Ecto neural progenitor cell (in vitro differentiated cells): ENCODE data around the gene DNMBP.
"Not testable (repeated sequence)": the region's sequence is repeated elsewhere in the genome, so short reads cannot be mapped to it uniquely, and the experiment has no call there.

Experiments used
- DNase-seq: peaks from one replicate; pipeline ENCODE4 v3.0.0-alpha.2; 2018; ENCODE audit warnings: low spot score

DNMBP gene

DNA sequence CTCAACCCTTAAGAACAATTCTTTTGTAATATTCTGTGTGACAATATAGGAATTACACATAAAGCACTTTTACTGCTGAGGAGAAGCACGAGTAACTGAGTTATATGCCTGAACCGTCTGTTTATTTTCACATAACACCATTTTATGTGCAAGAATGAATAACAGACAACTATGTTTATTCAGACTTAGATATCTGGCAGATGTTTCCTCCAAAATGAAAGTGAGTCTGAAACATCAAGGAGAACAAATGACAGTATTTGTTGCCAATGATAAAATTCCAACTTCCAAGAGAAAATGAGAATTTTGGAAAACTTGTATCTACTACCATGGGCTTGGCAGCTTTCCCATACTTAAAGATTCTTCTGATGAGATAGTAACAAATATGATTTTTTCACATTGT, 51.4 kb downstream of the DNMBP start:
- DNase-seq = no peak

DNA sequence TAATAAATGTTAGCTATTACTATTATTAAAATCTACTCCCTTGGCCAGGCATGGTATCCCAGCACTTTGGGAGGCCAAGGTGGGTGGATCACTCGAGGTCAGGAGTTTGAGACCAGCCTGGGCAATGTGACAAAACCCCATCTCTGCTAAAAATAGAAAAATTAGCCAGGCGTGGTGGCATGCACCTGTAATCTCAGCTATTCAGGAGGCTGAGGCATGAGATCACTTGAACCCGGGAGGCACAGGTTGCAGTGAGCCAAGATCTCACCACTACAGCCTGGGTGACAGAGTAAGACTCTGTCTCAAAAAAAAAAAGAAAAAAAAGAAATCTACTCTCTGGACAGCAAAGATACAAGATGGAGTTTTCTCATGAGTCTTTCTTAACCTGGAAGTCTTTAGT, 56.2 kb downstream of the DNMBP start:
- DNase-seq = not testable (repeated sequence)

DNA sequence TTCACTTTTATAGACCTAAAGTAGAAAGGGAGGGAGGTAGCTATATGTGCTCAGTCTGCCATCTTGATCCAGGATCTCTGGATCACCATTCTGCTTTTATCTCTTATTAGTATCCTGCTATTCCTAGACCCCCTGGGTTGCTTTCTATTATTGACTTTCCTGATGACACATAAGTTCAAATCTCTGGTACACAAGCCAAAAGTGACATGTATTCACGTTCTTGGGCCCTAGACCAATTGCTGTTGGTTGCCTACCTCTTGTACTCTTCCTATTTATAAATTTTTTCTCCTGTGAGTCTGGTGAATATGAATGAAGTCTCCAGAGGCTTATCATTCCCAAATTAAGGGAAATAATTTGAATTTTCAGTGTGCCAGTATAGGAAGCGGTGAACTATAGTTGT, 56.9 kb downstream of the DNMBP start:
- DNase-seq = no peak

GRCh38 chr10:99946051-99946450, 63.7 kb downstream of the DNMBP start:
- DNase-seq = not testable (repeated sequence)

GRCh38 chr10:99945263-99945662, 64.5 kb downstream of the DNMBP start:
- no peak for DNase-seq

DNA sequence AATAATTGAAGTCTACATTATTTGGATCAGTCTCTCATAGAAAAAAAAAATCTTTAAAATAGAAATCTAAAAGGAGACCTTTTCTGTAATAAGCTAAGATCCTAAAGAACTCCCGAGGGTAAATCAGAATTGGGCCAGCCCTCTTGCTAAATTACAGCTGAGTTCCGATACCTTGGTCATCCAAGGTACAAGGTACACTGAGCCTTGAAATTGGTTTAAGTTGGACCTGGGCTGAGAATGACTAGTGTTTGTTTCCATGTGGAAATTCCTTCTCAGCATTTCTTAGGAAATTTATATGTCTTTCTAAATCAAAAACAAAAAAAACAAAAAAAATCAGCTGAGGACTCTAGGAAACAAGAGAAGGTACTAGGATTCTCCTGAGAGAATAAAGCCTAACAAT, 64.9 kb downstream of the DNMBP start:
- DNase-seq = no peak

DNA sequence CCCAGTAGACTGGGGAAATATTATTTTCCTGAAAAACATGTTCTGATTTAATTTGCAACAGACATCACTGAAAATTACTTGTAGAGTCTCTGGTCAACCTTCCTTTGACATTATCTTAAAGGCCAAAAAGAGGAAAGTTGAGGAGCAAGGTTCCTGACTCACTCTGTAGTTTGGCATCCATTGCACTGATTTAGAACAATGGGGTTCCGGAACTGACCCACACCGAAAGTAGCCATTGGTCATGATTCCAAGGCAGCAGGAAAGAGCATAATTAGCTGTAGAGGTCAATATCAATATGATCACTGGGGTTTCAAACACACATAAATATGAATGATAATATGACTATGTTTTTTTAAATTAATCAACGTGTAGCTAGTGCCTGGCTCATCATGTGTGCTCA, 65.8 kb downstream of the DNMBP start:
- DNase-seq = no peak

DNA sequence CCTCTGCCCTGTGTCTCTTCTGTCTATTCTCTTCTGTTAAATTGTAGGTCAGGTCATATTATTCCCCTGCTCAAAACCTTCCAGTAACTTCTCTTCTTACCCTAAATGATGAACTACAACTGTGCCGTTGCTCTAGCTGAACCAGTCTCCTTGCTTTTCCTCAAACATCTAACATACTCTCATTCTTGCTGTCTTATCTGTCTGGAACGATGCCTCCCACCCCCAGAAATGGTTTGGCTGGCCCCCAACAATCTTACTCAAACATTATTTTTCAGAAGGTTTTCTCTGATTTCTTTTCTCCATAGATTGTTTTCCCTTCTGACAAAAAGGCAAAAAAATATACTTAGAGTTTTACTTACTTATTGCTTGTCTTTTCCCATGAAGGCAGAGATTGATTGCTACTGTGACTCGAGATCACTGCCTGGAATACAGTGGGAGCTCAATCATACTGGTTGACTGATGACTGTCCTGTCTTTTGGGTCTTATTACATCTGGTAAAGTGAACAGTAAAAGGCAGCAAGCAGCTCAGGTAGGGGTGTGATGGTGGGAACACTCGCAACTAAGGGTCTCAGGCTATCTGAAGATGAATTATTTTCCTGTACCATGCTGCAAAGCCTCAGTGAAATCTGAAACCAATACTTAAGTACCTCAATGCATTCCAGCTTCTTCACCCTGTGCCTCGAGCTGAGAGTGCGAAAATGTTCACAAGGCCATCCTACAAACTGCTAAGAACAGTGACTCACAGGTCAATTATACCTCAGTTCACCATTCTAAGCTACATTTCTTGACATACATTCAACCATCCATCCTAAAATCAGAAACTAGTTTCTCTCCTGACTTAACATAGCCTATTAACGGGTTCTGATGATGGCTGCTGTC, 67.6 kb downstream of the DNMBP start:
- DNase-seq = no peak

DNA sequence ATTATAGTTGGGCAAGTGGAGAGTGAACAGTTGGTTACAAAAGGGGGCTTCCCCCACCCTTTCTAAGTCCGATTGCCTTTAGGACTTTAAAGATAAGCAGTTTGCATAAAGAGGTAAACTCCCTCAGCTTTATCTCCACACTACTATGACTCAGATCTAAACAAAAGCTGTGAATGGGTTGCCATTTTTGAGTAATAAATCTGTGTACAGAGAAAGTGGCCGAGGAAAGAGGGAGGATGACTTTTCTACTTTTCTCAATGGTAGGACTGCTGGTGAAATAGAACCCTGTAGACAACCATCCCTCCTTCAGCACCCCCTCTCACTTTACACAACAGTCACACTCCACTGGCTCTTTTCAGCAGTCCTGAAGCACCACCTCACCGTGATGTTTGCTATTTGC, 71.2 kb downstream of the DNMBP start:
- no peak for DNase-seq

DNA sequence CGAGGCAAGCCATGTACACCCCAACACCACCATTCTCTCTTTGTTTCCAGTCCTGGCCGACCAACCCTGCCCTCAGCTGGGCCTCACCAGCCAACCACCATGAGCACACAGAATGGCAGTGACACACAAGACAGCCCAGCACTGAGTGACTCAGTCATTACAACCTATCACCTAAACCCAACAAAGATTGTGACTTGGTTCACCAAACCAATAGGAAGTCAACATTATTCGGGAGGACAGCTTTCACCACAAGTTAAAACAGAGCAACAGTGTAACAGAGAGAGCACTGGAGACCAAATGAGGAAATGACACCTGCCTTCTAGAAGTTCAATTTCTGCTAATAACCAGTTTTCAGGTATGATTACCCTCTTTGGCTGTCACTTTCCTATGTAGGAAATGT, 72.1 kb downstream of the DNMBP start:
- DNase-seq = no peak

DNA sequence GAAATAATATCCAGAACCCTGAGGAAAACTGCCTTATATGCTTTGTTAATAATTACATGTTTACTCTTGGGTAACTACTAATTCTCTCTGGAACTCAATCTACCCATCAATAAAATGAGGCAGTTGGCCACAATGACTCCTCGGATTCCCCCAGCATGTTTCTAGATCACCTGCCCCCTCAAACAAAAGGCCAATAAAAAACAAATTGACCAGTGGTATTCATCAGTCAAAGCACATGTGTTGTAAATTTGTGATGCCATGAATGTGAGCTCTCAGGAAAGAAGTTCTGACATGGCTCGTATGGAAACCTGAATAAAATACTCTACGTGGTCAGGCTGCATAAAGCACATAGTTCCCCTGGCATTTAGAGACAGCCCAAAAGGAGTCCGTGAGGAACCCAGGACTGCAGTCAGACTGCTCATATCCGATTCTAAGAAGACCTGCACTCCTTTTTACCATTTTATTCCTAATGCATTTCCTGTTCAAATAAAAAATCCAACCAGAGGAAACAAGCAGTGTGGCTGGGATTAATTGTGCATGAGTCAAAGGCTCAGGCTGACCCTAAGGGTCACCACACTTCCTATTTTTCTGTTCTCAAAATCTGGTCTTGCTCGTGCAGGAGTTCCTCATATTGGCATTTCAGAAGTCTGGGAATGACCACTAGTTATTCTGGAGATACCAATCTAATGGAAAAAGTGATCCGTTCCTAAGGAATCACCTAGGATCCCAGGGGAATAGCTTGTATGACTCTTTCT, 77.4 kb downstream of the DNMBP start:
- not testable (repeated sequence) for DNase-seq

DNA sequence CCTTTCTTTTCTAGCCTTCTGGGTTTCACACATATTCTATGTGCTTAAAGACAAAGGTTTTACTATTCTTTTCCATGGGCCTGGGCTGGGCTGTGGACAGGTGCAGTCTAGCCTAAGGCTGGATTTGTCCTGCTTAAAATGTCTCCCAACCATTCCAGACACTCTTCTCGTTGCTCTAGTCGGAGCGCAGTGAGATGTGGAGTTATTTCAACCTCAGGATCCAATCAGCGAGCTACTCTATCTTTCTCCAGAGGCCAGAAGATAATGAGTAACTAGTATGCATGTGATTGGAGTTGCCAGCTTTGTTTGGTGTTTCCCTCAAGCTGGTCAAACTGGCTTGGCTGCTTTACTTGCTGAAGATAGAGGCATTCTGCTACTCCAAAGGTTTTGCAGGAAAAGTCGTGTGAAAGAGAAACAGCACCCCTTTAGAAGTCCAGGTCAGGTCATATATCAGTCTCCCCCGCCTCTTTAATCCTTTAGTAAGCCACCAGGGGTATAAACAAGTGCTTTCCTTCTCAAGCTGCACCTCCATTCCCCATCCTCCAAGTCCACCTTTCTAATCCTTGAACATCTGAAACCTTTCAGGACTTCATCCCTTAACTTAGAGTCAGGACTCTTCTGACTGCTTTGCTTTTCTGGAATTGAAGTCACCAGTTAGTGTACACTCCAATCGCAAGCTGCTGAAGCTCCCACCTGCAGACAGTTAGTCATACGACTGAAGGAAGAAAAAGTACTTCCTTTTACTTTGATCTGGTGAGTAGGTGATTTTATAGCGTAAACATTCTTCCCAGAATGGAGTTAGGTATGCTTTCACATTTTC, 78.8 kb downstream of the DNMBP start:
- DNase-seq = no peak

DNA sequence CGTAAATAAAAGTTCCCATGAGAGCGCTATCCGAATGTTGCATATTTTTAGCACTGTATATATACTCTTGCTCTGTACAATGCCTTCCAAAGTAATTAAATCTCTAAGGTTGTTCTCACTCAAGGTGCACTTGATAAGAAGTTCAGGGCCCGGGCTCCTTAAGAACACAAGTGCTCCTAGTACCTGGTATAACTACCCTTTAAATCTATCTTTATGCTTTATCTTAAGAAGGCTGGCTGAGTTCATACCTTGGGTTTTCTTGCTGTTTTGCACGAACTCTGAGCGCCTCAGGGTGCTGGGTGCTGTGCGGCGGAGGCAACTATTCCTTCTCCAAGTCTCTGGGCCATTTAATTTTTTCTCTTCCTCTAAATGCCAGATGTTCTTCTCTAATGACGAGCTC, 80.4 kb downstream of the DNMBP start:
- DNase-seq = no peak

- no peak for DNase-seq
Measured at GRCh38 chr10:99927721-99928280, 81.9 kb downstream of the DNMBP start.

DNA sequence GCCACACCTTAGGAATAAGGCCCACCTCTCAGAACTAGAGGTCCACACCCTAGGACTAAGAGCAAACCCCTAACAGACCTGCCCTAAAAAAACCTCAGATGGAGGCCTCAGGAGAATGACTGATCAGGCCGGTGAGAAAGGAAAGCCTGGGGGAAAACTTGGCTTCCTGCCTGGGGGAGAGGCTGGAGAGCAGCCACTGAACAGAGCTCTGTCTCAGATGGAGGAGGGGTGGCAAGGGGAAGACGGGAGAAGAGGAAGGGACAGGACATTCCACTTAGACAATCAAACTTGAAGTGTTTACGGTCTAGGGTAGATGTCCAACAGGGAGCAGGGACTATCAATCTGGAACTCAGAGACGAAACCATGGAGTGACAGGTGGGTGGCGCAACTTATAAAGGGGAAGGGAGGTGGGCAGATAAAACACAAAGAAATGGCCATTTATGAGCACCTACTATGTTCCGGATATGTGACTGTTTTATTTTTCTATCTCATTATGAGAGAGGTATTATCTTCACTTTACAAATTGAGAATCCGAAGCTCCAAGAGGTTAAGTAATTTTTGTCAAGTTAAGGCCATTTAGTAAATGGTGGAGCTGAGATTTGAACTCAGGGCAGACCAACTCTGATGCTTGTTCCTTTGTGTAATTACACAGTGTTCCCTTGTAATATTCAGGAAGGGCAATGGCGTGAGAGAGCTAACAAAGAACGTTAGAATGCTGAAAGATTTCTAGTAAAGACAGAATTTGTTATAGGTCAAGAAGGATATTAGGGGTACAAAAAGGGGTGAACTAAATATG, 82.6 kb downstream of the DNMBP start:
- no peak for DNase-seq

DNA sequence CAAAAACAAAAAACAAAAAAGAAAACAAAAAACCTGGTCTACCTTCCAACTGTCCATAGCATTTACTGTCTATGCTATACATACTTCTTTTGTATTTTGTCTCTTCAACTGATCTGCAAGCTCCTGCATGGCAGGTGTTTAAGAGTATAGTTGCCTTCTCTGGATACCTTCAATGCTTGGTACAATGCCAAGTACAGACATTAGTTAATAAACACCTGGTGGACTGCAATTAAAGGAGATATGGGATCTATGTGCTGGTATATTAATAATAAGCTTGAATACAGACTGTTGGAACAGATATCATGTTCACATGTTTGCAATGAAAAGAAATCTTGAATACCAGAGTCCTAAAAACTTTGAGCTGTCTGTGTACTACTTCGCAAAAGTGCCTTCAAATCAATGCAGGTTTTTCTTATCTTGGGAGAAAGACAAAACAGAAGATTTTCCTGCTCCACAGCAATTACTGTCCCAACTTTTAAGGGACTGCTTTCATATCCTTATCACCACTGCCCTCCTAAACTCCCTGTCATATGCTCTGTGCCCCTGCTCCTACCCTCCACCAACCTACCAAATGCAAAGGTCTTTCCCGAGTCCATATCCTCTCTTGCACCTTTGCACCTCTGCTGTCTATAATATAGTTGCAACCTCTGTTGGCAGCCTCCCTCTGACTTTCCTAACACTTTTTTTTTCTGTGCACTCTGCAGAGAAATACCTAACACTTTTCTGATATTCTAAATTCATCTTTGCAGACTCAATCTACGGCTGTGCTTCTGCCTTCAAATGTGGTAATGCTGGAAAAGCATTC, 85.1 kb downstream of the DNMBP start:
- no peak for DNase-seq

DNA sequence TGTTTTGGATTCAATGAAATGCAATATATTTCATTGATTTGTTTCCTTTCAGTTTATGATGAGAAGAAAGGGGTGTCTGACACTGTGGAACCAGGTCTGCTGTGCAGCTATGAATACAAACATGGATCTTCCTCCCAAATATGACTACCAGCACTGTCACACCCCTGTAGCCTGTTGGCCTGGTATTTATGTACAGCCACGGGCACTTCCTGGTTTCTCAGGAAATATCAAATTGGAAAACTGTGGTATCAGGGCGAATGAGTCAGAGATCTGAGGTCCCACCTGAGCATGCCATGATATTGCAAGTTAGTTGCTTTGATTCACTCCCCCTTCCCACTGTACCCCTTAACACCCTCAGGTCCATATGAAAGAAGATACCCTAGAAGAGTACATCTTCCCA, 87.8 kb downstream of the DNMBP start:
- no peak for DNase-seq

- DNase-seq = no peak
Measured at GRCh38 chr10:99920901-99921300, 88.8 kb downstream of the DNMBP start.

- DNase-seq = no peak
Measured at GRCh38 chr10:99920486-99920885, 89.3 kb downstream of the DNMBP start.
